A549 (cell line): ENCODE data around the gene GRK5.

Source experiments
- MYC ChIP-seq: IDR thresholded peaks from 2 replicates; pipeline ENCODE4 v1.6.1; 2012; ENCODE audit warnings: mild to moderate bottlenecking, inconsistent platforms, low read length, improper control_type of control experiment, borderline replicate concordance
- RAD21 ChIP-seq, 2 experiments: fragments of >200 bp in 1 of 2; sonication (Bioruptor Twin) in 1 of 2; formaldehyde crosslinking in 1 of 2; IDR thresholded peaks in 1 of 2; conservative IDR thresholded peaks in 1 of 2; 2 replicates in 1 of 2; 3 replicates in 1 of 2; pipeline ENCODE4 v1.6.1; 2012 to 2018; ENCODE audit warnings: inconsistent platforms in 1 of 2
- SMC3 ChIP-seq: fragments of >200 bp; sonication (Bioruptor Twin); formaldehyde crosslinking; IDR thresholded peaks from 3 replicates; pipeline ENCODE4 v1.6.1; 2018; ENCODE audit warnings: inconsistent platforms
- TP53 ChIP-seq: fragments of 250-450 bp; sonication (Bioruptor Pico); IDR thresholded peaks from 2 replicates; pipeline ENCODE4 v1.5.0; 2021; ENCODE audit warnings: mild to moderate bottlenecking, moderate library complexity
- TF ChIP-seq, protein P1 (sequence below): fragments of >200 bp; sonication (Bioruptor Twin); formaldehyde crosslinking; IDR thresholded peaks from 3 replicates; pipeline ENCODE4 v1.5.1; 2016

DNA sequence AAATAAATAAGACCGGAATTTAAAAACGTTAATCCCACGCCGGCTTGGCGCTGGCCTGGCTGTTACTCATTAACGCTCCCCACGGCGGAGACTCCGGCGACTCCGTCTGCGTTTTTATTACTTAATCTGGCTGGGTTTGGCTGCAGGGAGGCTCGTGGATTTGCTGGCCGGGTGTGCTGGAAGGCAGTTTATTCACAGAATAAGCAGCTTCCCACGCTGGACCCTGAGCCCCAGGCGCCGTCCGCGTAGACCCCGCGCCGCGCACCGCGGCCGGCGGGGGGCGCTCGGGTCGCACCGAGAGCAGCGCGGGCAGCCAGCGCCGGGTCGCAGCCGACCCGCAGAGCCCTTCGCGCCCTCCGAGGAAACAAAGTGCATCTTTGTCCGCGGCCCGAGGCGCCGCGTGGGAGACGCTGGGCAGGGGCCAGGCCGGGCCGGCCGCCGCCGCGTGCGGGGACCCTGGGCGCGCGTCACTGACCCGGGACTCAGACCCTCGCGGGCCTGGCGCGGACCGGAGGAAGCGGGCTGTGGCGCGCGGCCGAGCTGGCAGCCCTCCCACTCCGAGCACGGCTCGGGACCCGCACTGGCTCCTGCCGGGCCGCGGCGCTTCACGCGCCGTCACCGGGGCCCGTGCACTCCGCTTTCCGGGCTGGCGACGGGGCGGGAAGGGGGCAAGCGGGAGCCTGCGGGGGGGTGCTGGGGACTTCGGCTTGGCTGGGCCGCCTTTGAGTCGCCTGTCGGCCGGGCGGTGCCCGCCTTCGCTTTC lies 587 bp upstream of the GRK5 start:
- TF ChIP-seq, protein P1, sequence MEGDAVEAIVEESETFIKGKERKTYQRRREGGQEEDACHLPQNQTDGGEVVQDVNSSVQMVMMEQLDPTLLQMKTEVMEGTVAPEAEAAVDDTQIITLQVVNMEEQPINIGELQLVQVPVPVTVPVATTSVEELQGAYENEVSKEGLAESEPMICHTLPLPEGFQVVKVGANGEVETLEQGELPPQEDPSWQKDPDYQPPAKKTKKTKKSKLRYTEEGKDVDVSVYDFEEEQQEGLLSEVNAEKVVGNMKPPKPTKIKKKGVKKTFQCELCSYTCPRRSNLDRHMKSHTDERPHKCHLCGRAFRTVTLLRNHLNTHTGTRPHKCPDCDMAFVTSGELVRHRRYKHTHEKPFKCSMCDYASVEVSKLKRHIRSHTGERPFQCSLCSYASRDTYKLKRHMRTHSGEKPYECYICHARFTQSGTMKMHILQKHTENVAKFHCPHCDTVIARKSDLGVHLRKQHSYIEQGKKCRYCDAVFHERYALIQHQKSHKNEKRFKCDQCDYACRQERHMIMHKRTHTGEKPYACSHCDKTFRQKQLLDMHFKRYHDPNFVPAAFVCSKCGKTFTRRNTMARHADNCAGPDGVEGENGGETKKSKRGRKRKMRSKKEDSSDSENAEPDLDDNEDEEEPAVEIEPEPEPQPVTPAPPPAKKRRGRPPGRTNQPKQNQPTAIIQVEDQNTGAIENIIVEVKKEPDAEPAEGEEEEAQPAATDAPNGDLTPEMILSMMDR: peak; percentile 96
- 0 out of 2 replicates have a peak, but pooled peaks have one; percentile 61 for TF ChIP-seq TP53 (CRISPR knock-in tag)
- TF ChIP-seq MYC: no peak
- TF ChIP-seq RAD21 (conservative IDR thresholded peaks at IDR 0.05 in 1 of 2, IDR thresholded peaks at IDR 0.05 in 1 of 2): peak; percentile 67 to 98; a peak in 4 of 5 replicates
- TF ChIP-seq SMC3: peak; percentile 97
